Activated naive CD4-positive, alpha-beta T cell treated with anti-CD3 and anti-CD28 coated beads, Interleukin-2, amount 50 U/mL, for 24 hours (primary cell): ENCODE results near the gene ZNF423.
"Not testable (repeated sequence)": the region's sequence is repeated elsewhere in the genome, so short reads cannot be mapped to it uniquely, and the experiment has no call there.

Experiments
- H3K27ac Mint-ChIP-seq: one replicate; pipeline ENCODE4 v1.8.0; 2021; ENCODE audit warnings: mild to moderate bottlenecking, mixed read lengths
- H3K27me3 Mint-ChIP-seq: one replicate; pipeline ENCODE4 v1.8.0; 2021; ENCODE audit warnings: mixed read lengths
- H3K36me3 Mint-ChIP-seq: one replicate; pipeline ENCODE4 v1.8.0; 2021; ENCODE audit warnings: mixed read lengths
- H3K4me1 Mint-ChIP-seq: one replicate; pipeline ENCODE4 v1.8.0; 2021; ENCODE audit warnings: mixed read lengths
- H3K4me3 Mint-ChIP-seq: one replicate; pipeline ENCODE4 v1.8.0; 2021; ENCODE audit warnings: mild to moderate bottlenecking, mixed read lengths
- H3K9me3 Mint-ChIP-seq: one replicate; pipeline ENCODE4 v1.8.0; 2021; ENCODE audit warnings: mixed read lengths

The ZNF423 gene

DNA sequence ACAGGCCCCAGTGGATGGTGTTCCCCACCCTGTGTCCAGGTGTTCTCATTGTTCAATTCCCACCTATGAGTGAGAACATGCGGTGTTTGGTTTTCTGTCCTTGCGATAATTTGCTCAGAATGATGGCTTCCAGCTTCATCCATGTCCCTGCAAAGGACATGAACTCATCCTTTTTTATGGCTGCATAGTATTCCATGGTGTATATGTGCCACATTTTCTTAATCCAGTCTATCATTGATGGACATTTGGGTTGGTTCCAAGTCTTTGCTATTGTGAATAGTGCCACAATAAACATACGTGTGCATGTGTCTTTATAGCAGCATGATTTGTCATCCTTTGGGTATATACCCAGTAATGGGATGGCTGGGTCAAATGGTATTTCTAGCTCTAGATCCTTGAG lies 22.6 kb upstream of the ZNF423 start:
- not testable (repeated sequence) for H3K27ac Mint-ChIP-seq, H3K36me3 Mint-ChIP-seq, H3K4me3 Mint-ChIP-seq, H3K4me1 Mint-ChIP-seq, H3K9me3 Mint-ChIP-seq
- peaks cover 29% of the 10 kb centered on the region for H3K27me3 Mint-ChIP-seq

DNA sequence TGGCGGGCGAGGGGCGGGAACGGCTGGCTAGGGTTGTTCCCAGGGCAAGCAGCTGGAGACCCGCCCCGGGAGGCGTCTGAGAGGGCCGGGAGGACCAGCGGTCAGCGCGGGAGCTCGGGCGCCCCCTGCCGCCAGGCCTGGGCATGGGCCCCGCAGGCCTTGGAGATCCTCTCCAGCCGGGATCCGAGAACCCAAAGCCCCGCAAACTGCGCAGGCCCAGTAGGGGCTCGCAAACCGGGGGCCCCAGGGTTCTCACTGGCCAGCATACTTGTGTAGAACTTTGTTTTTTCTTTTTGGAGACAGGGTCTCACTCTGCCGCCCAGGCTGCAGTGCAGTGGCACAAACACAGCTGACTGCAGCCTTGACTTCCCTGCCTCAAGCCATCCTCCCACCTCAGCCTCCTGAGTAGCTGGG lies 20.8 kb upstream of the ZNF423 start:
- H3K4me1 Mint-ChIP-seq: no peaks in the 10 kb centered on the region
- H3K36me3 Mint-ChIP-seq: no peaks in the 10 kb centered on the region
- H3K4me3 Mint-ChIP-seq: no peak overlapping the region
- no peaks in the 10 kb centered on the region for H3K9me3 Mint-ChIP-seq
- no peak overlapping the region for H3K27ac Mint-ChIP-seq
- peaks cover 29% of the 10 kb centered on the region for H3K27me3 Mint-ChIP-seq

DNA sequence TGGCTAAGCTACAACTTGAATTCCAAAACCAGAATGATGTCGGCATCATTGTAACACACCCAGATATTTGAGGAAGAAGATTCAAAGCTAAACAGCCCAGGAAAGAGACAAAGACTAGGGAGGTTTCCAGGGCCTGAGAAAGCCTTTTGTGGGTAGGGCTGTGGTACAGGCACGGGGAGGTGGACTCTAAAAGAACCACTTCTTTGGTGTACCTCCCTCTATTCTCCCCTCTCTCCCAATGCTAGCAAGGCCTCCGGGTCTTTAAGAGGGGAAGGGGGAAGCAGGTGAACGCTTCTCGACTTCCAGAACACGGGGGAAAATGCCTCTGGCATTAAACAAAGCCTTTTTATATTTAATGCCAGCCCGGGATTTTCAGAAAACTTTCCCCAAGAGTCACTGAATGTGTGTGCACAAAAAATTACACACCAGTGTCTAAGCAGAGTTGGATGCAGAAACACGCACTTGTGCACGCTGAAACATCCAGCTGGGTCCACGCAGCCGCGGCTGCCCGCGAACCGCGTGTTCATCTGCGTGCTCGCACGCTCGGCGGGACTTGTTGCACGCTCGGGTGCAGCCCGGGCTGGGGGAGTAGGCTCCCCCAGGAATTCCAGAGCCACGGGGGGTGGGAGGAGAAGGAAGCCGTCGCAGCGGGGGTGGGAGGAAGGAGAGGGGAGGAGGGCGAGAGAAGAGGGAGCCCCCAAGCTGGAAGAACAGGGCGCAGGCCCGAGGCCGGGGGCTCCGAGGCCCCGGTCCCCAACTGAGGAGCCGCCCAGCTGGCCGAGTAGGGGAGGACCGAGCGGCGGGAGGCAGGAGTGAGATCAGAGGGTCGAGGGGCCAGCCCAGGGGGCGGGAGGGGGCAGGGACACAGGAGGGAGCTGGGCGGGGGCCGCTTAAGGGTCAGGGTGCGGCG lies 20.1 kb upstream of the ZNF423 start:
- Mint-ChIP-seq H3K27me3 (peaks cover 26% of the 10 kb centered on the region), H3K9me3 (no peaks in the 10 kb centered on the region), H3K36me3 (no peaks in the 10 kb centered on the region), H3K4me1 (no peaks in the 10 kb centered on the region), H3K27ac (no peak overlapping the region), H3K4me3 (no peak overlapping the region)

DNA sequence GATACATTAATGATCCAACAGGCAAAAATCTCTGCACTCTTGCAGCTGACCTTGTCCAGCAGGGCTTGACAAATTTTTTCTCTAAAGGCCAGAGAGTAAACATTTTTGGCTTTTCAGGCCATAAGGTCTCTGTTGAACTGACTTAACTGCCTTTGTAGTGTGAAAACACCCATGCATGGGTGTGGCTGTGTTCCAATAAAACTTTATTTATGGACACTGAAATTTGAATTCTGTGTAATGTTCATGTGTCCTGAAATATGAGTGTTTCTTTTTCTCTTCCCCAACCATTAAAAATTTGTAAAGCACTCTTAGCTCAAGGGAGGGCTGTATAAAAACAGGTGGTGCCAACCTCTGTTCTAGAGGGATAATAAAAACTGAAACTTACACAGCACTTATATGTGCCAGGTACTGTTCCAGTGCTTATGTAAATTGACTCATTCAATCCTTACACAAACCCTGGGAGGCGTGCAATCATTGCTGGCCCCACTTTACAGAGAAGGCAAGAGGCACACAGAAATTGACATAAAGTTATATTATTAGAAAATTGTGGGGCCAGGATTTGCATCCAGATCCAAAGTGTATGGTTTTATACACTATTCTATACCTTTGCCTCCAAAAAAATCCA lies 18.8 kb upstream of the ZNF423 start:
- Mint-ChIP-seq H3K9me3 (no peaks in the 10 kb centered on the region), H3K27ac (no peak overlapping the region), H3K4me1 (no peaks in the 10 kb centered on the region), H3K36me3 (no peaks in the 10 kb centered on the region), H3K4me3 (no peak overlapping the region), H3K27me3 (peaks cover 20% of the 10 kb centered on the region)

DNA sequence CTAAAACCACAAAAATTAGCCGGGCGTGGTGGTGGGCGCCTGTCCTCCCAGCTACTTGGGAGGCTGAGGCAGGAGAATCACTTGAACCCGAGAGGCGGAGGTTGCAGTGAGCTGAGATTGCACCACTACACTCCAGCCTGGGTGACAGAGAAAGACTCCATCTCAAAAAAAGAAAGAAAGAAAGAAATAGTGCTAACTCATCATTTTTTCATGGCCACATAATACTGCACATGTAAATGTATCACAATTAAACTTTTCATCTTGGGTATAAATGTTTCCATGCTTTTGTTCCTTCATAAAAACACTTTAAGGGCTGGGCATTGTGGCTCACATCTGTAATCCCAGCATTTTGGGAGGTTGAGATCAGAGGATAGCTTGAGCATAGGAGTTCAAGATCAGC lies 15.9 kb upstream of the ZNF423 start:
- not testable (repeated sequence) for H3K36me3 Mint-ChIP-seq, H3K4me1 Mint-ChIP-seq, H3K9me3 Mint-ChIP-seq, H3K27ac Mint-ChIP-seq, H3K4me3 Mint-ChIP-seq
- peaks cover 15% of the 10 kb centered on the region for H3K27me3 Mint-ChIP-seq

DNA sequence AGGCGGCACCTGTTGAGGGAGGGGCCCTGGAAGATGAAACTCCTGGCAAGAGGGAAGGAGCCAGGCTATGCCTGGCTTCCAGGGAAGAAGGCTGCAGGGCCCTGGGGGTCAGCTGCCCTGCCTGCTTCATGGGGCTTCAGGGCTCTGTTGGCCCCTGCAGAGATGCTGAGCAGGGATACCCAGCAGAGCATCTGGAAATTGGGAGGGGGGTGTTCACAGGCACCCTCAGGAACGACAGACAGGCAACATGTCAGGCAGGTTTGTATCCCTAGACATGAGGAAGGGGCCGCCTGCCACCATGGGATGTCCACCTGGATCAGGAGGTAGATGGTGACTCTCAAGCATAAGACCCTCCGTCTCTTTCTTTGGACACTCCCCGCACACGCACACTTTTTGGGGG lies 13.8 kb upstream of the ZNF423 start:
- no peak overlapping the region for H3K4me3 Mint-ChIP-seq
- H3K9me3 Mint-ChIP-seq: no peaks in the 10 kb centered on the region
- H3K27ac Mint-ChIP-seq: no peak overlapping the region
- H3K4me1 Mint-ChIP-seq: no peaks in the 10 kb centered on the region
- no peaks in the 10 kb centered on the region for H3K36me3 Mint-ChIP-seq
- peaks cover 9% of the 10 kb centered on the region for H3K27me3 Mint-ChIP-seq

DNA sequence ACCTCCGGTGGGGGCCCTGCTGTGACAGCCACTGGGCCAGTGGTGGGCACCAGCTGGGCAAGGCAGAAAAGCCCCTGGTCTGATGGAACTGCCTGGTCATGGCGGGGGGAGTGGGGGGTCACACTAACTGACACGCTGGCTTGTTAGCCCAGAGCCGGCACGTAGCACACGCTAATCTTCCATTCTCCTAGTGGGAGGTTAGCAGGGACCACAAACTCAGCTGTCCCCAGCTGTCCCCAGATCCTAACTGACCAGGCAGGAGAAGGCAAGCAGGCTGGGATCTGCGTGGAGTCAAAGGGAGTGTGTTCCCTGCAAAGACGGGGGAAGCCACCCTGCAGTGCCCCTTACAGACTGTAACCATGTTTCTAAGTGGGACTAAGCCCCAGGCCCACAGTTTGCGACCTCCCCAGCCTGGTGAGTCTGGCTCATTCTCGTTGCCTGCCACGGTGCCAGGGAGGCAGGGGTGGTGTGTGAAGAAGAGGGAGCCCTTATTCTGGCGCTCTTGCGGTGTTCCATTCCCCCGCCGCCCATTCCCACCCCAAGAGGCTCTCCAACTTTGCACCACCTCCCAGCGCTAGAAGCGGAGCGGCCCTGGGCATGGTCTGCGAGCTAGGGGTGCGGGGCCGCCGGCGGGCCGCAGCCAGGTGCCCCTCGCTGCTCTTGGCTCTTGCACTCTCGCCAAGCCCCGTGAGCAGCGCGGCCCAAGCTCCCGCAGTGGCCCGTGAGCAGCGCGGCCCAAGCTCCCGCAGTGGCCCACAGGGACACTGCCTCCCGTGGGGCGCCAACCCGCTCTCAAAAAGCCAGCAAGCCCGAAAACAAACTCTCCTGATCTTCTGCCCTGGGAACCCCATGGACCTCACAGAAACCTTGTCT lies 12.1 kb upstream of the ZNF423 start:
- no peaks in the 10 kb centered on the region for H3K36me3 Mint-ChIP-seq
- no peak overlapping the region for H3K27ac Mint-ChIP-seq
- H3K9me3 Mint-ChIP-seq: no peaks in the 10 kb centered on the region
- H3K4me3 Mint-ChIP-seq: no peak overlapping the region
- peaks cover 8% of the 10 kb centered on the region for H3K27me3 Mint-ChIP-seq
- no peaks in the 10 kb centered on the region for H3K4me1 Mint-ChIP-seq

DNA sequence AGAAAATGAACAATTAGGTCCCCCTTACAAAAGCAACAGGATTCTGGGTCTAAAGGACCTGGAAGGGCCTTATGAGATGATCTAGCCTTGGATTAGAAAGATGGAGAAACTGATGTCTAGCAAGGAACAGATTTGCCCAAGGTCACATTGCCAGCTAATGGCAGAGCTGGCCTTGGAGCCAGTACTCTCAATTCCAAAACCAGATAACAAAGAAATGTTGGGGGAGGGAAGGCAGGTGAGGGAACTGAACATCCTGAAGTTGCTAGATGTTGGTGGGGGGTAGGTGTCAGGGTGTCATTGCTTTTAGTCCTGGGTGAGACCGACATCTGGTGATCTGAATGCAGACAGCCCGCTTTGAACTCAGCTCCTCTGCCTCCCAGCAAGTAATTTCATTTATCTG lies 11.3 kb upstream of the ZNF423 start:
- H3K36me3 Mint-ChIP-seq: no peaks in the 10 kb centered on the region
- H3K4me3 Mint-ChIP-seq: no peak overlapping the region
- no peak overlapping the region for H3K27ac Mint-ChIP-seq
- H3K4me1 Mint-ChIP-seq: no peaks in the 10 kb centered on the region
- peaks cover 8% of the 10 kb centered on the region for H3K27me3 Mint-ChIP-seq
- H3K9me3 Mint-ChIP-seq: no peaks in the 10 kb centered on the region

DNA sequence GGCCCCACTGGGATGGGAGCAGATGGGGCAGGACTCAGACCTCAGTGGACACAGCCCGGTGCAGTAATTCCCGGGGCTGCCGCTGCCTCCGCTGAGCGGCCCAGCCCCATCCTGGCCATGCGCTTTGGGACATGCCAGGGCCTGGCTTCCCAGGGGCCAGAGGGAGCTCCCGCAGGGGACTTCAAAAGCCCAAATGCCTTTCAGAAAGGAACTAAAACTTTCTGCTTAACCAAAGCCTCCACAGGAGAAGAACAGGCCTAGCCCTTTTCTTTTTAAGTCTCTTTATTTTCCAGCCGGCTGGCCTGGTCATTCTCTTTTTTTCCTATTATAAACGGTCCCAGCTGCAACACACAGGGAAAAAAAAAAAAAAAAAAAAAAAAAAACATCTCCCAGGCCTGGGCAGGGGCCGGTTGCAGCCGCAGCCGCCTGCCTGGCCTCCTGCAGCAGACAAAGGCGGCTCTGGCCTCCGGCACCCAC lies 10.7 kb upstream of the ZNF423 start:
- no peaks in the 10 kb centered on the region for H3K36me3 Mint-ChIP-seq

DNA sequence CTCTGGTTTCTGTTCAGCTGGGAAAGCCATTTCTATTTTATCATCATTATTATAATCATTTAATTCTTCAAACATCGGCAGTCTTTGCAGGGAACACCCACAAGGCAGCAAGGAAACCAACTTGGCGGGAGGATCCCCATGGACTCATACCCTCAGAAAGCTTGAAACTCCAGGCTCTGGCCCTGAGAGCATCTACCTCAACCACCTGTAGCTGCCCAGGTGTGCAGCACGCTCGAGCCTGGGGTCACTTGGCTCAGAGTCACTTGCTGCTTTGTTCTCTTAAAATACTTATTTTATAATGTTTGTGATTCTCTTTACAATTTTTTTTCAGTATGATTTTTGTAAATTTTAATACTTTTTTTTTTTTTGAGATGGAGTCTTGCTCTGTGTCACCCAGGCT lies 6.8 kb upstream of the ZNF423 start:
- no peak overlapping the region for H3K27ac Mint-ChIP-seq
- H3K27me3 Mint-ChIP-seq: peaks cover 11% of the 10 kb centered on the region
- H3K9me3 Mint-ChIP-seq: no peaks in the 10 kb centered on the region
- peaks cover 6% of the 10 kb centered on the region for H3K4me1 Mint-ChIP-seq
- no peaks in the 10 kb centered on the region for H3K36me3 Mint-ChIP-seq
- no peak overlapping the region for H3K4me3 Mint-ChIP-seq

More for the DNA sequence above, 10.7 kb upstream of the ZNF423 start:
- Mint-ChIP-seq H3K27ac (no peak overlapping the region), H3K4me1 (no peaks in the 10 kb centered on the region), H3K27me3 (peaks cover 8% of the 10 kb centered on the region), H3K4me3 (no peak overlapping the region), H3K9me3 (no peaks in the 10 kb centered on the region)

DNA sequence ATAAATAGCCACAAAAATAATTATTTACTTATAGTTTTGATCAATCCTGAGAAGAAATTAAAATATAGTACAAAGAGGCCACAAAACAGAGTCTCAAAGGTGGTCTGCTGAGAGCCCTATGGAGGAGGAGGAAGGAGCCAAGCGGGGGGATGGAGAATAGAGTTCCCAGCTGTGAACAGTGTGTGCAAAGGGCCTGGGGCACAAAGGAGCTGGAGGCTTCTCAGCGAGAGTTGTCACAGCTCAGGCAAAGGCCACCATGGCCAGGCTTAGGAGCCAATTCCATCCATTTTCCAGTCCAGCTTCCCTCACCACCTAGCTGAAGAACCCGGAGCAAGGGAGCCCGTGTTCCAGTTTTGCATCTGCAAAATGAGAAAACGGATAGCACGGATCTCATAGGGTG lies 5.4 kb upstream of the ZNF423 start:
- Mint-ChIP-seq H3K9me3 (no peaks in the 10 kb centered on the region), H3K4me1 (peaks cover 10% of the 10 kb centered on the region), H3K36me3 (no peaks in the 10 kb centered on the region), H3K27me3 (peaks cover 16% of the 10 kb centered on the region), H3K27ac (no peak overlapping the region), H3K4me3 (no peak overlapping the region)

DNA sequence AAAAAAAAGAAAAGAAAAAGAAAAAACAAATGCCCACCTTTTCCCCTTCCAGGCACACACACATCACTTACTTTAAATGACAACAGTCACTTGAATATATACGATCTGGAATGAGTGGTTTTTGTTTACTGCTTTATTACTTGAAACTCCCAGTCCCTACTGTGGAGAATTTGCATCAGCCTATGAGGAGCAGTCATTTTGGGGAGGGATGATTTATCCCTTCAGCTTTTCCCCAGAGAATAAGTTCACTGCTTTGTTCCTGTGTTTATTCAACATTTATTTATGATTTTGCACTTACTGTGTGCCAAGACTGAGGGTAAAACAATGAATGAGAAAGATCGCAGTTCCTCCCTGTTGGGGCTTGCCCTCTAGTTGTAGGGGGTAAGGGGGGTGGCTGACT lies 4.7 kb upstream of the ZNF423 start:
- H3K27me3 Mint-ChIP-seq: peaks cover 16% of the 10 kb centered on the region
- H3K9me3 Mint-ChIP-seq: no peaks in the 10 kb centered on the region
- no peak overlapping the region for H3K27ac Mint-ChIP-seq
- H3K36me3 Mint-ChIP-seq: no peaks in the 10 kb centered on the region
- peaks cover 10% of the 10 kb centered on the region for H3K4me1 Mint-ChIP-seq
- no peak overlapping the region for H3K4me3 Mint-ChIP-seq

DNA sequence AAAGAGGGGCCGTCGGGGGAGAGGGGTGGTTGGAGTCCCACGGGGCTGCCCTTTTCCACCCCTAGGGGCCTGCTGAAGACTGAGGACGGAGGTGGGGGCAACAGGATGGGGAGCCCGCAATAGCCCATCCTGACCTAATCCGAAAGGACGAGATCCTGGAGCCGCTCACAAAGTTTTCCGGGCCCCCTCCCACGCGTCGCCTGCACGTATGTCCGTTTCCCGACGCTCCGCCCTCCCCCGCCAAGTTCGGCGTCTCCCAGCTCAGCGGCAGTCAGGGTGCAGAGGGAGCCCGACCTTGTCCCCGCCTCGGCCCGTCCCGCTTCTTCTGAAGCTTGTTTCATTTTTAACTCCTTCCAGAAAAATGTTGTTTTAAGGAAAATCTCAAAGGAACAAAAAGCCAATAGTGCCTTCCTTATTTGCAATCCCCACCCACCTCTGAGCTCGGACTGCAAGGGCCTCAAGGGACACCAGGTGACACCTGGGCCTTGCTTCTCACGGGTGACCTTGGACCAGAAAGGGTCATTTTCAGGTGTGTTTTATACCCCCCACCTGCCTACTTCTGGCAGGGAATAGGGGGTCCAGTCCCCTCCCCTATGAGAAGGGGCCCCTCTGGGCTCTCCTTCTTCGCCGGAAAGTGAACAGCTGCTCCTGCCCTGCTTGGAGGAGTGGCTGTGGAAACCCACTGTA lies 3.4 kb upstream of the ZNF423 start:
- Mint-ChIP-seq H3K9me3 (no peaks in the 10 kb centered on the region), H3K27me3 (peaks cover 18% of the 10 kb centered on the region), H3K4me1 (peaks cover 10% of the 10 kb centered on the region), H3K27ac (no peak overlapping the region), H3K36me3 (no peaks in the 10 kb centered on the region), H3K4me3 (peak overlapping the region; percentile 75)

DNA sequence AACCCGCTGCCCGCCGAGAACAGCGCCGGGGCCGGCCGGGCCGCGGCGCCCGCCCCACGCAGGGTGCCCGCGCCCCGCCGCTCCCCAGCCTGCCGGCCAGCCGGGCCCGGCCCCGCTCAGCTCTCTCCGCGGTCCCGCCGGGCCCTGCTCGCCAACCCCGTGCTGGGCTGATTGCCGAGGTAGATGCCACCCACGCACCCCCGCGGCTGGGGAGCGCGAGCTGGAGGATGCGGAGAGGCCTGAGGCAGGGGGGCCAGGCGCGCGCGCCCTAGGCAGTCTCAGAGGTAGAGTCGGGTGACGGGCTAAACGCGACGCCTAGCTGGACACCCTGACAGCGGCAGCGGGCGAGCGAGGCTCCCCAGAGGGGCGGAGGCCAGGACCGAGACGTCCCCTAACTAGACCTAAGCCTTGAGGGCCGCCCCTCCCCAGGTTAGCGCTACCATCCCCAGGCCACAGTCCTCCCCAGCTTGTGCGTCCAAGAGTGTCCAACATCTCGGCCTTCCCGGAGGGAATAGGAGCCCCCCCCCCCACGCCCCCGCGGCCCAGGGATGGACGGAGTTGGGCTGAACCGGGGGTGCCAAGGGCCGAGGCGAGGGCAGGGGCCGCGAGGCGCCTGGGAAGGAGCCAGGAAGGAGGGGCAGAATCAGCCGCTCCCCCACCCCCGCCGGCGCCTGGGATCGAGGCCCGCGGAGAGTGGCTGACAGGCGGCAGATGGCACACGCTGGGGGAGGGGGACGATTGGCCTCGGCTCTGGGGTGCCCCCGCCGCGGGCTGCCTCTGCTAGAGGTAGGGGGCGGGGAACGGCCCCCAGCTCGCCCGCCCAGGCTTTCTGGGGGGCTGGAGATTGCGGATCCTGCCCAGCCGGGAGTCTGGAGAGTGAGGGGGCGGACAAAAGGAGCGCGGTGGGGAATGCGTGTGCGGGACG lies 2.5 kb upstream of the ZNF423 start:
- peaks cover 12% of the 10 kb centered on the region for H3K4me1 Mint-ChIP-seq
- H3K4me3 Mint-ChIP-seq: peak overlapping the region; percentile 47
- H3K27ac Mint-ChIP-seq: no peak overlapping the region
- H3K9me3 Mint-ChIP-seq: no peaks in the 10 kb centered on the region
- H3K27me3 Mint-ChIP-seq: peaks cover 24% of the 10 kb centered on the region
- H3K36me3 Mint-ChIP-seq: no peaks in the 10 kb centered on the region
